ENCODE data around the gene FAM83F. TPM values are rescaled to one million over a fixed set of nuclear protein-coding genes. Genes with fewer than 3 reads are reported as not detected.

FAM83F gene
- total and polyA plus RNA-seq, 10 of the 15 experiments (the other 5 are each of a cell fraction or from before 2014, with no cell fraction given): 0.01 to 0.05 (median 0.01) TPM; not detected in 7

GRCh38 chr22:40001106-40001505 is 6.4 kb downstream of the FAM83F start:
- BruUV-seq (replicated peaks): no TSS peak
- H3K4me1 ChIP-seq (ENCODE audit: control insufficient read depth, insufficient read depth, low read length): no peaks in the 10 kb centered on the region
- no peaks in the 10 kb centered on the region for H3K79me2 ChIP-seq (ENCODE audit: control insufficient read depth, insufficient read depth, low read length)
- peaks cover 2 to 9% of the 10 kb centered on the region in 2 experiments; a peak in 3 of 4 replicates for H3K27me3 ChIP-seq (replicated peaks in 1 of 2; ENCODE audit: control insufficient read depth in 2 of 2, insufficient read depth in 2 of 2, low read length in 1 of 2)
- in situ Hi-C loops (cut with MboI) (no loop called here), intact Hi-C loops (cut with micrococcal nuclease; ENCODE audit: unreplicated experiment) (no loop called here)
- SMC1A ChIA-PET (ENCODE audit: uncharacterized antibody, unreplicated experiment): interaction anchor here (0.9 to 1.0 kb wide), 3 partner anchors 43 to 92 kb away, joined by 3 to 4 read pairs (median 3); no protein-coding TSS in a partner anchor
- no peaks in the 10 kb centered on the region for H4K20me1 ChIP-seq (ENCODE audit: control insufficient read depth, insufficient read depth)
- no peak overlapping the region for H3K4me2 ChIP-seq (ENCODE audit: control insufficient read depth, insufficient read depth)
- H3K36me3 ChIP-seq (ENCODE audit: control insufficient read depth in 2 of 2, insufficient read depth in 2 of 2, low read length in 1 of 2): no peaks in the 10 kb centered on the region
- DNase-seq (ENCODE audit: low read depth, low spot score) (no peak), FAIRE-seq (no peak), ATAC-seq (no peak)
- H2AFZ ChIP-seq (ENCODE audit: control insufficient read depth, low read depth, low read length): no peak overlapping the region
- CTCF ChIA-PET: interaction anchor here (2.9 kb wide), 1 partner anchor 23 kb away, joined by 16 read pairs; no protein-coding TSS in a partner anchor
- 75% methylated on average over 4 of the region's 4 CpGs for WGBS (ENCODE audit: insufficient coverage, insufficient replicate concordance, low lambda C conversion rate, missing lambda C conversion rate)
- no peak overlapping the region for H3K4me3 ChIP-seq
- POLR2A ChIA-PET: no interaction called here
- no peak overlapping the region for H3K9ac ChIP-seq (ENCODE audit: control insufficient read depth, insufficient read depth, low read length)
- TF ChIP-seq CHD1 (IDR thresholded peaks at IDR 0.05; ENCODE audit: low read depth, low read length) (no peak), ZBTB40 (IDR thresholded peaks at IDR 0.05; ENCODE audit: borderline replicate concordance) (no peak), ZNF592 (IDR thresholded peaks at IDR 0.05) (no peak), SIN3A (IDR thresholded peaks at IDR 0.05; ENCODE audit: low read depth, low read length) (no peak), SMAD5 (IDR thresholded peaks at IDR 0.05; ENCODE audit: low read depth) (no peak), SIX5 (IDR thresholded peaks at IDR 0.05; ENCODE audit: low read depth, low read length, severe bottlenecking) (no peak), JUND (IDR thresholded peaks at IDR 0.05; ENCODE audit: low read depth, low read length) (no peak), RB1 (IDR thresholded peaks at IDR 0.05; ENCODE audit: borderline replicate concordance) (no peak), IKZF2 (IDR thresholded peaks at IDR 0.05) (no peak)
- RAD21 ChIA-PET (ENCODE audit: unreplicated experiment): interaction anchor here (1.1 kb wide), 1 partner anchor 68 kb away, joined by 3 read pairs; no protein-coding TSS in a partner anchor
- no peaks in the 10 kb centered on the region for H3K9me3 ChIP-seq (replicated peaks; ENCODE audit: control insufficient read depth, insufficient read depth, low read length)
- H3K27ac ChIP-seq (ENCODE audit: control insufficient read depth, insufficient read depth): no peak overlapping the region

Measured in GM12878 (cell line).